ENCODE results near the gene SLC25A45.

DNA sequence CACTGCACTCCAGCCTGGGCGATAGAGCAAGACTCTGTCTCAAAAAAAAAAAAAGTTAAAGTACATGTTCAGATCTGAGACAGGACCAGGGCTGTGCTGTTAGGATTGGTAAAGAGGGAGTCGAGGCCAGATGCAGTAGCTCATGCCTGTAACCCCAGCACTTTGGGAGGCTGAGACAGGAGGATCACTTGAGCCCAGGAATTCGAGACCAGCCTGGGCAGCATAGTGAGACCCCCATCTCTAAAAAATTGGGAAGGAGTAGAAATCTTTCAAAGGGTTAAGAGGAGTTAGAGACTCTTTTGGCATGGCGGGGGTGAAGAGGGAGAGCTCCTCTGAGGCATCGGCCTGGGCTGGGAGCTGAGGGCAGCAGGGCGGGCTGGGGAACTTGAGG lies 11.8 kb downstream of the SLC25A45 start:
- no peak for TF ChIP-seq CTCF (IDR thresholded peaks at IDR 0.05)
- TF ChIP-seq POLR2A (IDR thresholded peaks at IDR 0.05), result no peak
